NCI-H146 treated with DMSO at 0.1 percent for 48 hours (cell line): ENCODE data around the gene SLC15A1.
A peak's percentile ranks its signal among the peaks of the same experiment; 100 is the strongest.

Experiments
- DNase-seq: peaks from one replicate; lab custom pipeline; 2025; ENCODE audit not compliant: unreplicated experiment; lab: John Stamatoyannopoulos, UW

SLC15A1 gene

DNA sequence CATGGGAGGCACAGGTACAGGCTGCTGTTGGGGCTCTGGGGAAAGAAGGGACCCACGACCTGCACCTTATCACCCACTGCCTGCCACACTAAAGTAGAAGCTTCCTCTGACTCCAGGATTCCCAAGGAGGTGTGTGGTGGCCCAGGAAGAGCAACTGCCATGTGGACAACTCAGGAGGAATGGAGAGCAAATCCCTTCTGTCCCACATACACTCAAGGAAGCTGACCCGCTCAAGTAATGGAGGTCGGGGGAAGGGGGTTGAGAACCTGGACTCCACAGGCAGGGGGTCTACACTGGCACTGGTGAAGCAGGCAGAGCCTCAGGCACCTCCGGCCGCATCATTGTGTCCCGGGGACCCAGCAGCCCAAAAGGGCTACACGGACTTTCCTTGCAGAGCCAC is 29.4 kb upstream of the SLC15A1 start:
- no peak for DNase-seq

DNA sequence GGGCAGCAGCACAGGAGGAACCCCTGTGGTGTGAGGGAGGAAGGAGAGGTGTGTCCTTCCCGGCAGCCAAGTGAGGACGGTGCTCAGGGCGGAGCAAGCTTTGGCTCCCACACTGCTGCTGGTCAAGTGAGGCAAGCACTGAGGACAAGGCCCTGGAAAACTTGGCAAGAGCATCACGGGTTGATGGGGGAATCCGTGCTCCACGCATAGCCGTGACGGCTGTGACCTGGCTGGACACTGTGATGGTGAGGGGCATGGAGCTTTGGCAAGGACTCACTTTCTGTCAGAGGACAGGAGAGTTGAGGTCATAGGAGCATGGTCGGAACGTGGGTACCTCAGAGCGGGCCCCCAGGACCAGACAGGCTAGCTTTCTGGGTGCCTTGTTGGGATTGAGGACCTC is 29.0 kb upstream of the SLC15A1 start:
- DNase-seq = no peak

DNA sequence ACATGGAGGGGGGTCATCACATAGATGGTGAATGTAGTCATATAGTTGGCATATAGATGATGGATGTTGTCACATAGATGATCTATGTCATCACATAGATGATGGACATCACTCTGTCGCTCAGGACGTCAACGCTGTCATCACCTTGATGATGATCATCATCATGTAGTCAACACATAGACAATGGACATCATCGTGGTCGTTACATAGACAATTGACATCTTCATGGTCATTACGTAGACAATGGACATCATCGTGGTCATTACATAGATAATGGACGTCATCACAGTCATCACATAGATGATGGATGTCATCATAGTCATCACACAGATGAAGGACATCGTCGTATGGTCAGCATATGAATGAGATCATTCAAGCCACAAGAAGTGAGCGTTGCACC is 28.6 kb upstream of the SLC15A1 start:
- no peak for DNase-seq

DNA sequence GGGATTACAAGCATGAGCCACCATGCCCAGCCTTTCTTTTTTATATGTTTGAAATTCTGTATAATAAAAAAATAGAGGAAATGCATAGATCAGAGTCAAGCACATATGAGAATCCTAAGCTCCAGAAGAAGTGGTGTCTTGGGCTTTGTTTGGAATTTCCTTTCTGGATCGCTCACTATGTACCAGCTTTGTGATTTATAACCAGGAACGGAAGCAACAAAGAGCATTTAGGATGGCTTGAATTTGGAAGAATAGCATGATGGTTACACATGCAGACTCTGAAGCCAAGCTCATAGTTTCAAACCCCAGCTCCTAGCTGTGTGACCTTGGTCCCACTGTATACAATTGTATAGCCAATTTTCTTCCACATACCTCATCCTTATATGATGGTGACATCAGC is 28.0 kb upstream of the SLC15A1 start:
- no peak for DNase-seq

DNA sequence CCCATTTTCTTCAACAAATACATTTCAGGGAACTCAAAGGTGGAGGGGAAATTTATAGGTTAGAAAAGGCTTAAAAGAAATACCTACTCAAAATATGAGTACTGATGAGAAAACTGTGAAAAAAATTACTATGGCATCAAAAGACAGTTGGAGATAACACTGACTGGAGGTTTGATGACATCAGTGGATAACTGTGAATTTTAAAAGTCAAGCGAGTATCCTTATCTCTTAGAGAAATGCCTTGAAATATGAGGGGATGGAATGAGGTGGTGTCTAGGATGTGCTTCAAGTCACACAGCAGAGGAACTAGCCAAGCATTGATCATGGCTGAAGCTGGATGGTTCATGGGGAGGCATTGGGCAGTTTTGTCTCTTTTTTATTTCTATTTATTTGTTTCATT is 27.2 kb upstream of the SLC15A1 start:
- DNase-seq = no peak

DNA sequence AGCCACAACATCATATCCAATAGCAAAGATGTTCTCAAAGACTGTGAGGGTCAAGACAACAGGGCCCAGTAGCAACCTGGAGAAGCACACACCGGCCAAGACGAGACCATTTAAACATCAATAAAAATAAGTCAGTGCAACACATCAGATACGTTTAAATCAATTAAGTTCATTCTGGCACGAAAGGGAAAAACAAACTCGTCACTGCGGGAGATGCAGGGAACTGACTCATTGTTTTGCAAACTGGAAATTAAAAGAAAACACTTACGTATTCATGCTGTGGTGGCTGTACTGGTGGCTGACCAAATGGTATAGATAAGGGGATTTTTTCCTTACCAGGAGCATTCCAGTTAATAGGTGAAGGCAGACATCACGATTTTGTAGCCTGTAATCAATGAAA is 26.3 kb upstream of the SLC15A1 start:
- peak; percentile 45 for DNase-seq

DNA sequence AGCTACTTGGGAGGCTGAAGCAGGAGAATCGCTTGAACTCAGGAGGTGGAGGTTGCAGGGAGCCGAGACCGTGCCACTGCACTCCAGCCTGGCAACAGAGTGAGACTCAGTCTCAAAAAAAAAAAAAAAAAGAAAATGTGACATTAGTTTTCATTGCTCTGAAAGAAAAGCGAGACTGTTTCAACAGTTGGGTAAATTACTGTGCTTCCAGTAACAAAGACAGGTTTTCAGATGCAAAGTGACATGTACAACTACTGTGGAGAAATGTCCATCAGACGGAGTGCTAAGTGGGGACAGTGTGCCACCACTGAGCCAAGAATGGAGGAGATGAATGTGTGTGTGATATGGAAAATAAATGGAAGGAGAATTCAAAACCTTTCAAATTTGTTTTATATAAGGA is 24.2 kb upstream of the SLC15A1 start:
- no peak for DNase-seq

DNA sequence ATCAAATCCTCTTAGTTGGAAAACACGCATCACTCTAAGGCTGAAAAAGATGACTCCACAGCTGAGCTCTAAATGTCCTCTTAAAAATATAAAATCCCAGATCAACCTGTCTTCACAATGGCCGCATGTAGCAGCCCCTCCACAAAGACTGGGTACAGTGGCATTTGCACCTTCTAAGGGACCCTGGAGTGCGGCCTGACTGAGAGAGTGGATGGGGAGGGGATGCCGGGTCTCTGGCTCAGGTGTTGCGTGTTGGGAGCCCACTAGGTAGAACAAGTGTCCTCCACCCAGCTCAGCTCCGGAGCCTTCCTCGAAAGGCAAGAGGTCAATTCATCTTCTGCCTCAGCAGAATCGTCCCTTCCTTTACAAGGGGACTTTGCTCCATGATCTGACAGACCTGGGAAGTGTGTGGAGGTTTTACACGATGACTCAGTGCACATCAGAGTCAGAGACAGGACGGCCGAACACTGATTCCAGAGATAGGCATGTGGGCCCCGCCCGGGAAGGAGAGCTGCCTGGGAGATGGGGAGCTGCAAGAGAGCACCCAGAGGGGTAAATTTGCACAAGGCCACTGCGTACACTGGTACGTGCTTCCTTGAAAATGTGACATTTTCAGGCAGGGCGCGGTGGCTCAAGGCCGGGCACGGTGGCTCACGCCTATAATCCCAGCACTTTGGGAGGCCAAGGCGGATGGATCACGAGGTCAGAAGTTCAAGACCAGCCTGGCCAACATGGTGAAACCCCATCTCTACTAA is 23.5 kb upstream of the SLC15A1 start:
- no peak for DNase-seq

DNA sequence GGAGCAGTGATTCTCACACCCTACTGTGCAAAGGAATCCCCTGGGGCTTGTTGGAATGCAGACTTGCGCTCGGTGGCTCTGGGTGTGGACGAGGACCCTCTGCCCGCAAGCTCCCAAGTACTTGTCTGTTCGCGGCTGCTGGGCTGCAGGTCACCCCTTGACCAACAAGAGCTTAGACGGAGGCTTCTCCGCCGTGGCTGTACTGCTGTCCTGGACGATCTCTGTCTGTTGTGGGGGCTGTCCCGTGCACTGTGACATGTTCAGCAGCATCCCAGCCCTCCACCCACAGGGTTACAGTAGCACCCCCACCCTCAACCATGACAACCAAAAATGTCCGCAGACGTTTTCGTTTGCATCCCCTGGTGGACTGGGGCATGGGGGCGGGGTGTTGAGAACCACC is 22.9 kb upstream of the SLC15A1 start:
- DNase-seq = no peak

DNA sequence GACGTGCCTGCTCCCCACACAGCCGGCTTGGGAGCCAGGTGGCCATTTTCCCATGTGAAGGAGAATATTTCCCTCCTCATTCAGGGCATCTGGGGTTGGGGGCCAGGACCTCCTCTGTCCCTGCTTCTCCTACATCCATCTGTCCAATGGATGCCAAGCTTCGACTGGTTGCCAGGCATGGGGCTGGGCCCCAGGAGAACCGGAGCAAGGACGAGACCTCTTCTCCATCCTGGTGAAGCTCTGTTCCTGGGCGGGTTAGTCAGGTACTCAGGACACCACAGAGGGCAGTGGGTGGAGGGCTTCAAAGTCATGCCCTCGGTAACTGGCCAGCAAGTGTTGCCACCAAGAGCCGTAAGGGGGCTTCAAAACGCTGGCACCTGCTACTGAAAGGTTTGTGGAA is 22.3 kb upstream of the SLC15A1 start:
- DNase-seq = no peak

DNA sequence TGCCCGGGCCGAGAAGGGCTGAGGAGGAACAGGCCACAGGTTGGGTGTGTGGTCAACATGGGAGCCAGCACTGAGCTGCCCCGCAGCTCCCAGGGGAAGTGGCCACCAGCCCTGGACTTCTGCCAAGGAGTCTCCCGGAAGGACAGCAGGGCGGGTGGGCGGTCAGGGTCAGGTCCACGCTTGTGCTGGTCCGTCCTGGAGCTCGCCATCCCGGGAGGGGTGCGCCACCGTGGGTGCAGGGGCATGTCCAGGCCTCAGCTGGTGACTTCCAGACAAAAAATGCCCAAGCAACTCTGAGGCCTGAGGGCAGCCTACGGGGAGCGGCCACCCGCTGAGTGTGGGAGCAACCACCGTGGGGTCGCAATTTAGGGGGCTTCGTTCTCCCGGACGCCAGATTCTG is 21.4 kb upstream of the SLC15A1 start:
- no peak for DNase-seq

DNA sequence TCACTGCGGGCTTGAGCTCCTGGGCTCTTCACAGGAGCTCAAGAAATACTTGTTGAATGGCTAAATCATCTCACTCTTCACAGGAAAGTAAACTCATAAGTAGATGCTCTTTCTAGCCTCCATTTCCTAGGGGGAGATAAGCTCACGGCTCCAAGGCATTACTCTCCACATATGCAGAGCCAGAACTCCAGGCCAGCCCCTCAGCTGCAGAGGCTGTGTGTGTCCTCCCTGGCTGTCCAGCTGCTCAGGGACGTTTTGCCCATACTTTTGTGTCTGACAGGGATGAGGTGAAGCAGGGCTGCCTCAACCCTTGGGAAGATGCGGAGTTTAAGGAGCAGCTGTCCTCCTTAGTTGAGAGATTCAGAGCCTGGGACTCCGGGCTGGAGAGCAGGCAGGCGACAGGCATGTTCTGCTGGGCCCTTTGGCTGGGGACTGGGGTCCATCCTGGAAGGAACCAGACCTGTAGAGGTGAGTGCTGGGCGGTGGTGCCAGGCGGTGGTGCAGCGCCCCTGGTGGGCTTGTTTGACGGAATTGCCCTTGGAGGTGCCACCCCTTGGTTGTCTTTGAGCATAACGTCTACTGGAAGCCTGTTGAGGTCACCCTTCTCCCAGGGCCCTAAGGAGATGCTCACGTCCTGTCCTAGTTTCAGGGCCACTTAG is 20.5 kb upstream of the SLC15A1 start:
- DNase-seq = no peak

DNA sequence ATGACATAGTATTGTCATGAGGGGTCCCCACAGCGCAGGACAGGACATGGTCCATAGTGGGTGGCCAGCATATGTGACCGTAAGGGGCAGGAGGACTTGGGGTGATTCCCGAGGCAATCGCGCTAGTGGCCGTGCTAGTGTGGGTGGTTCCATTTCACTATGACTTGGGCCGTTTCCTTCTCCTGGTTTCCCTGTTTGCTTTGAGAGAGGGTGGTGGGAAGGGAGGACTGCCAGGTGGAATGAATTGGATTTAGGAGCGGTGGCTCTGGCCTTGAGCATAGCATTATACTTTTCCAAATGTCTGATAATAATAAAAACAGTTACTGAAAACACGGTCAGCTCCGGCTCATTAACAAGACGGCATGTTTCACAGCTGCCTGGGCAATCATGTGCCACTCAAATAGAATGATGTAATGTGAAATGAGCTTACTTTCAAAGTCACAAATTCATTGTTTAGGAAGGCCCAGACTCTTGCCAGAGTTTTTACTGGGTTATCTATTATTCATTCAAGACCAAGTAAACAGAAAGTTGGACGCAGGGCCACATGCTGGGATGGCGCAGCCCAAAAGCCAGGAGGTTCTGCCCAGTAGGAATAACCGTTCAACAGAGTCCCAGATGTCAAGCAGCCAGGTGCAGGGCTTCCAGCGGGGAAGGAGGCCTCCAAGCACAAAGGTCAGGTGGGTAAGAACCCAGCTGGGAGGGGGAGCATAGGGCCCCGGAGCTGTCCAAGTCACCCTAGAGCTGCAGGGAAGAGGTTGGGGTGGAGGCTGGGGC is 19.6 kb upstream of the SLC15A1 start:
- peak; percentile 20 for DNase-seq

DNA sequence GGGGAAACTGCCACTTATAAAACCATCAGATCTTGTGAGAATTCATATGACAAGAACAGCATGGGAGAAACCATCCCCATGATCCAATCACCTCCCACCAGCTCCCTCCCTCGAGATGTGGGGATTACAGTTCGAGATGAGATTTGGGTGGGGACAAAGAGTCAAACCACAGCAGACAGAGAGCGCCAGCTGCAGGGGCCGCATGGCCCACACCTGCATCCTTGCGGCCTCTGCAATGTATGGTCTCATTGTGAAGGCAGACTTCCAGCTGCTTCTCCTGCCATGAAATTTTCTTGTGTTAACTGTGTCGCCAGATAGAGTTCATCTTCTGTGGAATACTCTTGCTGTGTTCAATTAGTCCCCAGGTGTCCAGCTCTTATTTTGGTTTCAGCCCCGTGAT is 17.3 kb upstream of the SLC15A1 start:
- DNase-seq = no peak

DNA sequence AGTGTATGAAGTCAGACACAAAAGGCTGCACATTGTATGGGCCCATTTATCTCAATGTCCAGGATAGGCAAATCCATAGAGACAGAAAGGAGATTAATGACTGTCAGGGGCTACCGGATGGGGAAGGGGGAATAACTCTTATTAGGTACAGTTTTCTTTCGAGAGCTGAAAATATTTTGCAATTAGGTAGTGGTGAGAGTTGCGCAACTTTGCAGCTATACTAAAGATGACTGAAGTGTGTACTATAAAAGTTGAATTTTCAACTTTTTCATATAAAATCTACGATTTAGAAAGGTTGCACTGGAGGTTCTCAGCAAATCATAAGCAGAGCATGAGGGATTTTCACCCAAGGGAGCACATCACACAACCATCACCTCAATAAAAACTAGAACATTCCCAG is 16.1 kb upstream of the SLC15A1 start:
- DNase-seq = no peak

DNA sequence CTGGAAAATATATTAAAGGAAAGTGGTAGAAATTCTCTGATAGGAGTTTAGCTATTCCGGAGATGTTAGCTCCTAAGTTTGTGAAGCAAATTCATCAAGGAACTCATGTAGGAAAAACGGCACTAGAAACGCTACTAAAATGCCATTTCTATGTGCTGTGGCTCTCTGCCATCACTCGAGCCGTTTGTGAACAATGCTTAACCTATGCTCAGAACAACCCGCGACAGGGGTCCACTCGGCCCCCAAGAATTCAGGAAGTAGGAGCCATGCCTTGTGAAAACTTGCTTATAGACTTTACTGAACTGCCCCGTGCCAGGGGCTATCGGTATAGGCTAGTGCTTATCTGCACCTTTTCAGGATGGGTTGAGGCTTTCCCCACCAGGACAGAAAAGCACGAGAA is 14.2 kb upstream of the SLC15A1 start:
- DNase-seq = no peak

DNA sequence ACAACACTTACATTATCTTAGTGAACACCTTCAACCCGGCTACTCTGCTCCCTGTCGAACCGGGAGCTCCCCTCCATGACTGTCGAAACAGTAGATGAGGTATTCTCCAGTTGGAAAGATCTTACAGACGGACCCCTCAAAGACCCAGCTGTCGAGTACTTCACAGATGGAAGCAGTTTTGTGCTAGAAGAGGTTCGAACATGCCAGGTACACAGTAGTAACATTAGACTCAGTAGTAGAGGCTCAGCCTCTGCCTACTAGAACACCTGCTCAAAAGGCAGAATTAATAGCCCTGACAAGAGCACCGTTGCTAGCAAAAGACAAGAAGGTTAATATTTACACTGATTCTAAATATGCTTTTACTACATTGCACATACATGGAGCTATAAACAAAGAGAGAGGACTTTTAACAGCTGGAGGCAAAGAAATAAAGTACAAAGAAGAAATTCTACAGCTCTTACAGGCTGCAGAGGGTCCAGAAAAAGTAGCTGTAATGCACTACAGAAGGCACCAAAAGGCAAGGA is 13.6 kb upstream of the SLC15A1 start:
- no peak for DNase-seq

DNA sequence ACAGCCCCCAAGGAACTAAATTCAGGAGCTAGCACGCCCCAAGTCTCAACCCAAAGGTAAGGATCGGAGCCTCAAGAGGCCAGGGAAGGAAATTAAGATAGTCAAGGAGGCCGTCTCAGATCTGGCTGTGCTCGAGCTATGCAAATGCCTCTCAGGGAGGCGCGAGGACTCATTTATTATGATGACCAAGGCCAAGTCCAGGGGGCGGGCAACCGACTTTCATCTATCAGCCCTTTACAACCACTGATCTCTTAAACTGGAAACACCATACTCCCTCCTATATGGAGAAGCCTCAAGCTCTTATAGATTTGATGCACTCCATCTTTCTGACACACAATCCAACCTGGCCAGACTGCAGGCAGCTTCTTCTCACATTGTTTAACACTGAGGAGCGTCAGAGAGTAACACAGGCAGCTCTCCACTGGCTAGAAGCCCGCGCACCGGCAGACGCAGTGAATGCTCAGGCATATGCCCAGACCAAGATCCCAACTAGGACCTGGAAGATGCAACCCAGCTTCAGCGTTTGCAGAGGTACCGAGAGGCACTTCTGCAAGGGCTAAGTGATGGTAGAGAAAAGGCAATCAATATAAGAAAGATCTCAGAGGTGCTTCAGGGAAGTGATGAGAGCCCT is 9.6 kb upstream of the SLC15A1 start:
- no peak for DNase-seq

DNA sequence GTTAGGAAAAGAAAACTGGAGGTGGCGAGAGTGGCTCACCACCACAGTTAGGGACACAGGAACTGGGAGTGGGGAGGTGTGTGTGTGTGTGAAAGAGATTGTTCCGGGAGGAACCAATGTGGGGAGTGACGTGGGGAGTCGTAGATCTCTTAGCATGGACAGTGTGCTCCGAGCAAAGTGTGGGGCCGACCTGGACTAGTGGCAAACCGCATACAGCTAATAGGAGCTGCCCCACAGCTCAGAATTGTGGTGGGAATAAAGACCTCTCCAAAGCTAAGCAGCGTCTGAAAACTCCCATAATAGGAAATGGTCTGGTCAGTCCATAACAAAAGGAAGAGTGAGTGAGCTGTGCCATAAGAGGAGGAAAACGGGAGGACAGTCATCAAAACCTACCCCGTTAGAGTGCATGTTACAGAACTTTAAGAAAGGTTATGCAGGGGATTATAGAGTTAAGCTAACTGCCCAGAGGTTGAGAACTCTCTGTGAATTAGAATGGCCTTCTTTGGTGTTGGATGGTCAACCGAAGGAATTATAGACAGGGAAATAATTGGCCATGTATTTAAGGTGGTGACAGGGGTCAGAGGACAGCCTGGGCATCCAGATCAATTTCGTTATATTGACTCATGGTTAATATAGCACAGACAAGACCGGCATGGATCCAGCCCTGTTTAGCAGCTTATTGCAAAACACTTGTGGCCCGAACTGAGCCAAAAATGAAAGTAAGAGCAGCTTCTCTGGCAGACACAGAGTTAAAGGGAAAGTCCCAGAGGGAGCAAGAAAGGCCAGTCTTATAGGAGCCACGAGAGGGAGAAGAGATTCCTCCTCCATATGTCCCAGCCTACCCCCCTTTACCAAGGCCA is 8.9 kb upstream of the SLC15A1 start:
- DNase-seq = no peak

DNA sequence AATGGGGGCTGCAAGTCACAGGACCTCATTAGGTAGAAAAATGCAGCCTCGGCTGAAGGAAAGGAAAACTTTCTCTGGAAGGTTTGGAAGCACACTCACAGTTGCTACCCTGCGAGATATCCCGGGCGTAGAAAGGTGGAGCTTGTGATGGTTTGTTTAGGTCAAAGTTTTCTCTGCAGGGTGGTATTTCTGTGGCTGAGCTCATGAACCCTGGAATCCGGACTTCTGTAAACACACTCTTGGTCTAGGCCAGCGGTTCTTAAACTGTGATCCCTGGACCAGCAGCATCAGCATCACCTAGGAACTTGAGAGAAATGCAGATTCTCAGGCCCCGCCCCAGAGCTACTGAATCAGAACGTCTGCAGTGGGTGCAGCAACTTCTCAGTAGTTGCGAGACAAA is 3.3 kb upstream of the SLC15A1 start:
- DNase-seq = no peak

DNA sequence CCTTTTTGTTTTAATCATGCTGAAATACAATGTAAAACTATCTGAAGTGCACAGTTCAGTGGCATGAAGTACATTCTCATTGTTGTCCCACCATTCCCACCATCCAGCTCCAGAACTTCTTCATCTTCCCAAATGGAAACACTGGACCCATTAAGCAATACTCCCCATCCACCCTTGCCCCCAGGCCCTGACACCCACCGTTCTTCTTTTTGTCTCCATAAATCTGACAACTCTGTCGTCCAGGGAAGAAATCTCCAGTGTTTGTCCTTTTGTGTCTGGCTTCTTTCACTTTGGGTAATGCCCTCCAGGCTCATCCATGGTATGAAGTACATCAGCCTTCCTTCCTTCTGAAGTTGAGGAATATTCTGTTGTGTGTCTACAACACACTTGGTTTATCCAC is 2.6 kb upstream of the SLC15A1 start:
- DNase-seq = no peak
